ENCODE measurements around the gene KIT.
A peak's percentile ranks its signal among the peaks of the same experiment; 100 is the strongest.

- TF ChIP-seq, protein P1, sequence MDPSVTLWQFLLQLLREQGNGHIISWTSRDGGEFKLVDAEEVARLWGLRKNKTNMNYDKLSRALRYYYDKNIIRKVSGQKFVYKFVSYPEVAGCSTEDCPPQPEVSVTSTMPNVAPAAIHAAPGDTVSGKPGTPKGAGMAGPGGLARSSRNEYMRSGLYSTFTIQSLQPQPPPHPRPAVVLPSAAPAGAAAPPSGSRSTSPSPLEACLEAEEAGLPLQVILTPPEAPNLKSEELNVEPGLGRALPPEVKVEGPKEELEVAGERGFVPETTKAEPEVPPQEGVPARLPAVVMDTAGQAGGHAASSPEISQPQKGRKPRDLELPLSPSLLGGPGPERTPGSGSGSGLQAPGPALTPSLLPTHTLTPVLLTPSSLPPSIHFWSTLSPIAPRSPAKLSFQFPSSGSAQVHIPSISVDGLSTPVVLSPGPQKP (IDR thresholded peaks at IDR 0.05; ENCODE audit: borderline replicate concordance, low read depth, low read length): no peak
- TF ChIP-seq, protein P2, sequence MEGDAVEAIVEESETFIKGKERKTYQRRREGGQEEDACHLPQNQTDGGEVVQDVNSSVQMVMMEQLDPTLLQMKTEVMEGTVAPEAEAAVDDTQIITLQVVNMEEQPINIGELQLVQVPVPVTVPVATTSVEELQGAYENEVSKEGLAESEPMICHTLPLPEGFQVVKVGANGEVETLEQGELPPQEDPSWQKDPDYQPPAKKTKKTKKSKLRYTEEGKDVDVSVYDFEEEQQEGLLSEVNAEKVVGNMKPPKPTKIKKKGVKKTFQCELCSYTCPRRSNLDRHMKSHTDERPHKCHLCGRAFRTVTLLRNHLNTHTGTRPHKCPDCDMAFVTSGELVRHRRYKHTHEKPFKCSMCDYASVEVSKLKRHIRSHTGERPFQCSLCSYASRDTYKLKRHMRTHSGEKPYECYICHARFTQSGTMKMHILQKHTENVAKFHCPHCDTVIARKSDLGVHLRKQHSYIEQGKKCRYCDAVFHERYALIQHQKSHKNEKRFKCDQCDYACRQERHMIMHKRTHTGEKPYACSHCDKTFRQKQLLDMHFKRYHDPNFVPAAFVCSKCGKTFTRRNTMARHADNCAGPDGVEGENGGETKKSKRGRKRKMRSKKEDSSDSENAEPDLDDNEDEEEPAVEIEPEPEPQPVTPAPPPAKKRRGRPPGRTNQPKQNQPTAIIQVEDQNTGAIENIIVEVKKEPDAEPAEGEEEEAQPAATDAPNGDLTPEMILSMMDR (conservative IDR thresholded peaks at IDR 0.05; ENCODE audit: low read depth, low read length): peak; percentile 35; the same call in 1 of the 2 replicates
These were observed 26.0 kb downstream of the KIT start for GRCh38 chr4:54683616-54684346.

Measured in IMR-90 (cell line).